ENCODE data around the gene GLRA1. TPM values are rescaled to one million over a fixed set of nuclear protein-coding genes. Genes with fewer than 3 reads are reported as not detected.

The GLRA1 gene
- total and polyA plus RNA-seq, 10 donors = not detected

DNA sequence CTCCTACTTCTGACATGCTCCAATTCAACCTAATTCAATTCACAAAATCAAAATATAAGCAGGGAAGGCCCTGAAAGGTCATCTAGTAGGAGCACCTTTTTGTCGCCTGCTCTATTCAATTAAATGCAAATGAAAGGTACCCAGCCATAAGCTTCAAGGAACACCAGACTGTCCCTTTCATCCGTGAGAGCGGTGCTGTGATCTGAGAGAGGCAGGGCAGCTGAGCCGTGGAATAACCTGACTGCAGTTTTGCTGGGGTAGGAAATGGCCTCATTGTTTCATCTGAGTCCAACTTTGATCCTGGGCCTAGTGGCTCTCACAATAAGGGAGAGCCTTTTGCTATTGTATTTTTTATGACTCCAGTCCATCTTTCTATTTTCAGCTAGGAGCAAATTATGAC, 39.8 kb upstream of the GLRA1 start:
- WGBS, 5 donors = 67 to 79% (median 72%) methylated on average over 4 of the region's 4 CpGs
- no peaks in the 10 kb centered on the region for H3K36me3 ChIP-seq
- TF ChIP-seq, protein P1, sequence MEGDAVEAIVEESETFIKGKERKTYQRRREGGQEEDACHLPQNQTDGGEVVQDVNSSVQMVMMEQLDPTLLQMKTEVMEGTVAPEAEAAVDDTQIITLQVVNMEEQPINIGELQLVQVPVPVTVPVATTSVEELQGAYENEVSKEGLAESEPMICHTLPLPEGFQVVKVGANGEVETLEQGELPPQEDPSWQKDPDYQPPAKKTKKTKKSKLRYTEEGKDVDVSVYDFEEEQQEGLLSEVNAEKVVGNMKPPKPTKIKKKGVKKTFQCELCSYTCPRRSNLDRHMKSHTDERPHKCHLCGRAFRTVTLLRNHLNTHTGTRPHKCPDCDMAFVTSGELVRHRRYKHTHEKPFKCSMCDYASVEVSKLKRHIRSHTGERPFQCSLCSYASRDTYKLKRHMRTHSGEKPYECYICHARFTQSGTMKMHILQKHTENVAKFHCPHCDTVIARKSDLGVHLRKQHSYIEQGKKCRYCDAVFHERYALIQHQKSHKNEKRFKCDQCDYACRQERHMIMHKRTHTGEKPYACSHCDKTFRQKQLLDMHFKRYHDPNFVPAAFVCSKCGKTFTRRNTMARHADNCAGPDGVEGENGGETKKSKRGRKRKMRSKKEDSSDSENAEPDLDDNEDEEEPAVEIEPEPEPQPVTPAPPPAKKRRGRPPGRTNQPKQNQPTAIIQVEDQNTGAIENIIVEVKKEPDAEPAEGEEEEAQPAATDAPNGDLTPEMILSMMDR (IDR thresholded peaks at IDR 0.05 in 8 of 11, conservative IDR thresholded peaks at IDR 0.05 in 3 of 11) = no peak
- no peaks in the 10 kb centered on the region for H3K4me1 ChIP-seq
- no peak for DNase-seq
- intact Hi-C loops (cut with DNase I; ENCODE audit: low total_unique reads) = no loop called here
- H3K4me3 ChIP-seq = no peak overlapping the region
- no peaks in the 10 kb centered on the region for H3K27me3 ChIP-seq (replicated peaks in 1 of 7)
- no peaks in the 10 kb centered on the region for H3K9me3 ChIP-seq
- no peak overlapping the region for H3K27ac ChIP-seq

DNA sequence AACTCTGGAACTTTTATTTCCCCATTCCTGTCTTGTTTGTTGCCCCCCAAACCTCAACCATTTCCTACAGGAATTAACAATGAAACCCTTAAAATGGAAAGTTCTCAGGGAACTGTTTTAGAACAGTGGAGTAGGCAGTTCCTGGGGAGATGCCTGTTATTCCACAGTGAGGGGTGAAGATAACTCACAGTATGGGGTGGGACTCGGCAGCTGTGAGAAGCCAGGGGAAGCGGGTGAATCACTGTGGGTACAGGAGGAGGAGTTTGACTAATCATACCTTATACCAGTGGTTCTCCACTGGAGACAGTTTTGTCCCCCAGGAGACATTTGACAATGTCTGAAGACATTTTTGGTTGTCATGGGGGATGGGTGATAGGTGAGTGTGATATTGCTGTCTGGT, 36.9 kb upstream of the GLRA1 start:
- no peak overlapping the region for H3K4me3 ChIP-seq
- WGBS, 5 donors = 28 to 41% (median 32%) methylated on average over 2 of the region's 2 CpGs
- no peaks in the 10 kb centered on the region for H3K27me3 ChIP-seq (replicated peaks in 1 of 7)
- no peaks in the 10 kb centered on the region for H3K9me3 ChIP-seq
- intact Hi-C loops (cut with DNase I; ENCODE audit: low total_unique reads) = no loop called here
- no peaks in the 10 kb centered on the region for H3K4me1 ChIP-seq
- no peak overlapping the region for H3K27ac ChIP-seq
- TF ChIP-seq POLR2AphosphoS5 (IDR thresholded peaks at IDR 0.05) = no peak
- no peak for TF ChIP-seq POLR2A (IDR thresholded peaks at IDR 0.05)
- TF ChIP-seq, protein P1 (IDR thresholded peaks at IDR 0.05 in 8 of 11, conservative IDR thresholded peaks at IDR 0.05 in 3 of 11) = no peak
- H3K36me3 ChIP-seq = no peaks in the 10 kb centered on the region
- no peak for DNase-seq

DNA sequence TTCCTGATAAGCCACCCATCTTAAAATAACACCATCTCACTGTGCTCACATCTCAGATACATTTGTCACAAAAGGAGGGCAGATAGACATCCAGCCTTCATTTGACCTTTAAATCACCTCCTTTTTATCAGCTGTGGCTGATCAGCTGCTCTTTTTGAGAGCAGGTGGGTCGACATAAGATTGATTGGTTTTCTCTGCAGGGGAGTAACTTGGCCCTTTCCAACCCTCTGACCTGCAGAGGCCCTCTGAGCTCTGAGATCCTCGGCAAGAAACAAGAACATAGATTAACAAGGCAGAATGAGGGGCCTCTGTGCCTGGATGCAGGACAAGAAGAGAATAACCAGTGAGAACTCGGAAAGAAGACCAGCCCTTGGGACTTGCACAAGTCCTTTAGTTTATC, 33.5 kb upstream of the GLRA1 start:
- Histone ChIP-seq H3K36me3 (no peaks in the 10 kb centered on the region), H3K4me3 (no peak overlapping the region), H3K27ac (no peak overlapping the region), H3K9me3 (no peaks in the 10 kb centered on the region), H3K27me3 (replicated peaks in 1 of 7) (no peaks in the 10 kb centered on the region), H3K4me1 (no peaks in the 10 kb centered on the region)
- 28 to 49% (median 41%) methylated on average over 3 of the region's 3 CpGs for WGBS, 5 donors
- no peak for TF ChIP-seq POLR2AphosphoS5 (IDR thresholded peaks at IDR 0.05)
- TF ChIP-seq POLR2A (IDR thresholded peaks at IDR 0.05) = no peak
- TF ChIP-seq, protein P1 (IDR thresholded peaks at IDR 0.05 in 8 of 11, conservative IDR thresholded peaks at IDR 0.05 in 3 of 11) = no peak
- DNase-seq = no peak
- intact Hi-C loops (cut with DNase I; ENCODE audit: low total_unique reads) = no loop called here

DNA sequence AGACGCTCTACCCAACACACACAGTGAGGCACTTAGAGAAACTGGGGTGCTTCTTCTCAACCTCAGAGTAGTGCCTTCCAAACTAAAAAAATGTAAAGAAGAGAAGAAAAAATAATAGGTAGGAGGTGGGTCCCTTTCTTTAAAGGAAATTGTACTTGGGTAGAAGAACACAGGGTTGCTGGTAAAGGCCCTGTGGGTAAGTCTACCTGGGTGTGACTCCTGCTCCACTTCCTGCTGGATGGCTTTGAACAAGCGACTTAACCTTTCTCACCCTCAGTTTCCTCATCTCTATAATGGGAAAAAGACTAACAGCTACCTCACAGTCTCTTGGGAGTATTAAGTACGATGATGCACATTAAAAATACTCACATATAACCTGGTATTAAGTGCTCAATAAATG, 32.1 kb upstream of the GLRA1 start:
- intact Hi-C loops (cut with DNase I; ENCODE audit: low total_unique reads) = no loop called here
- no peak overlapping the region for H3K4me3 ChIP-seq
- no peaks in the 10 kb centered on the region for H3K27me3 ChIP-seq (replicated peaks in 1 of 7)
- no peaks in the 10 kb centered on the region for H3K9me3 ChIP-seq
- DNase-seq = no peak
- 48 to 72% (median 64%) methylated on average over 3 of the region's 3 CpGs for WGBS, 5 donors
- no peaks in the 10 kb centered on the region for H3K4me1 ChIP-seq
- H3K27ac ChIP-seq = no peak overlapping the region
- no peaks in the 10 kb centered on the region for H3K36me3 ChIP-seq
- TF ChIP-seq, protein P1 (IDR thresholded peaks at IDR 0.05 in 8 of 11, conservative IDR thresholded peaks at IDR 0.05 in 3 of 11) = no peak
- TF ChIP-seq POLR2AphosphoS5 (IDR thresholded peaks at IDR 0.05) (no peak), POLR2A (IDR thresholded peaks at IDR 0.05) (no peak)
